Small intestine (tissue), 7 donors: ENCODE data around the gene SWAP70. TPM values are rescaled to one million over a fixed set of nuclear protein-coding genes. Genes with fewer than 3 reads are reported as not detected.
A peak's percentile ranks its signal among the peaks of the same experiment; 100 is the strongest.

ENCODE experiments used
- DNase-seq, 2 donors: peaks; one replicate each; pipeline versions ENCODE4 v3.0.0 to v3.0.0-alpha.2; 2013
- FAIRE-seq: peaks from 2 replicates; lab custom pipeline; 2012; peaks lifted over from hg19 to GRCh38; lab: Jason Lieb, UNC
- H3K27ac ChIP-seq, 3 donors: one replicate each; pipeline ENCODE4 v1.5.1; 2013; ENCODE audit warnings: low read length in 2 of 3, mild to moderate bottlenecking in 2 of 3, control low read depth in 1 of 3, inconsistent platforms in 1 of 3, low read depth in 1 of 3, moderate library complexity in 1 of 3
- H3K27me3 ChIP-seq, 3 donors: one replicate each; pipeline ENCODE4 v1.6.1; 2013; ENCODE audit warnings: low read length in 3 of 3, inconsistent platforms in 1 of 3; ENCODE audit not compliant: control insufficient read depth in 3 of 3, insufficient read depth in 3 of 3
- H3K36me3 ChIP-seq, 3 donors: one replicate each; pipeline ENCODE4 v1.6.1; 2013; ENCODE audit warnings: low read length in 3 of 3, inconsistent platforms in 1 of 3, low read depth in 1 of 3, mild to moderate bottlenecking in 1 of 3, moderate library complexity in 1 of 3; ENCODE audit not compliant: control insufficient read depth in 3 of 3, insufficient read depth in 2 of 3
- H3K4me1 ChIP-seq, 3 donors: one replicate each; pipeline ENCODE4 v1.6.1; 2013; ENCODE audit warnings: low read length in 2 of 3, inconsistent platforms in 1 of 3, low read depth in 1 of 3, mild to moderate bottlenecking in 1 of 3, moderate library complexity in 1 of 3; ENCODE audit not compliant: control insufficient read depth in 3 of 3, insufficient read depth in 2 of 3
- H3K4me3 ChIP-seq, 3 donors: one replicate each; pipeline ENCODE4 v1.5.1; 2013; ENCODE audit warnings: low read length in 3 of 3, control low read depth in 1 of 3, inconsistent platforms in 1 of 3, low read depth in 1 of 3, mild to moderate bottlenecking in 1 of 3, moderate library complexity in 1 of 3
- H3K9me3 ChIP-seq, 2 donors: one replicate each; pipeline ENCODE4 v1.6.1; 2013; ENCODE audit warnings: low read depth in 1 of 2, low read length in 1 of 2; ENCODE audit not compliant: control insufficient read depth in 2 of 2, insufficient read depth in 1 of 2
- WGBS, 3 donors: extraction: QIAGEN DNeasy Blood & Tissue Kit; methylation state at CpG; one replicate each; pipeline ENCODE4 v1.1.7; 2013; 5-methylcytosine and 5-hydroxymethylcytosine counted together
- polyA plus RNA-seq, 4 donors: library from polyadenylated mRNA; stranded (reverse) in 3 of 4; unstranded in 1 of 4; fragments of 200-250 nt in 3 of 4; fragments of 120-200 nt in 1 of 4; gene quantifications; one replicate each; pipeline versions ENCODE4 v1.2.1 to v1.2.3, GENCODE V29; 2013
- donor health status: healthy with polysubstance abuse.
- donor health status: control.
- donor health status: control.
- donor health status: Bipolar disorder and iron deficiency.
- donor health status: healthy.

The SWAP70 gene
- polyA plus RNA-seq, 4 donors = 12.2 to 20.0 (median 12.6) TPM

DNA sequence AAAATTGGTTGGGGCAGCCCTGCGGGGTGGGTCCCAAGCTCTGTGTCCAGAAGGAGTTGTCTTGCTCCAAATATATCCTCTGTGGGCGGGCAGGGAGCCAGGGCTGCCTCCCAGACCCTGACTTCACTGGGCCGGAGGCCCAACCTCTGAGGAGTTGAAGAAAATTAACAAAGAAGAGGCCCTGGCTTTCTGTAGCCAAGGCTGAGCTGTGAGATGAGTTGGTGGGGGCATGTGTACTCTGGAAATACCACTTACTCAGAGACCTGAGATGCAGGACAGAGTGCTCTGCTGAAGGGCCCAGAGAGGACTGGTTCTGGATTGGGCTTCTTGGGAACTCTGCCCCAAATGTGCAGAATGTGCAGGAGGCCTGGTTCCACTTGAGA is 96.3 kb downstream of the SWAP70 start:
- DNase-seq (peak in 1 of 2 donors; percentile 42), FAIRE-seq (no peak)
- H3K27ac ChIP-seq = peak overlapping the region in 2 of 3 donors; percentile 88 to 89
- no peaks in the 10 kb centered on the region for H3K9me3 ChIP-seq
- no peak overlapping the region for H3K4me3 ChIP-seq
- H3K4me1 ChIP-seq = peaks cover 0 to 29% (median 0%) of the 10 kb centered on the region in 3 donors
- 64 to 87% (median 72%) methylated on average over 3 of the region's 3 CpGs for WGBS, 3 donors
- H3K36me3 ChIP-seq = no peaks in the 10 kb centered on the region
- no peaks in the 10 kb centered on the region for H3K27me3 ChIP-seq

DNA sequence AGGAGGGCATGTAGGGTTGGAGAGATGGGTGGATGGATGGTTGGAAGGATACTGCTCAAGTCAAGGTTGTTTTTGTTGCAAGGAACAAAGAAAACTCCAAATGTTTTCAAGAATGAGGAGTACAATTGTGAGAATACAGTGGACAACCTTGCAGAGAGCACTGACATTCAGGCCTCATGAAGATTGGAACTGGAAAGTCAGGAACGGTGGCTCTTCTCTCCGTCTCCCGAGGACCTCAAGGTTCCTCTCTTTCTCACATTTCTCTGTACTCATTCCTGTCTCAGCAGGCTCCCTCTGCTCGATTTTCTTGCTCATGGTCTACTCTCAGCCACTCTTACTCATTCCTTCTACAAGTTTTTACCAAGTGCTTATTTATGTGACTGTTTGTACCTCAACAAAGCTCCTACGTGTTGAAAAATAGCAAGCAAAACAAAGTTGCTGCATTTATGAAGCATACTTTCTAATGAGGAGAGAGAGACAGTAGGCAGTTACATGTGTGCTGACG is 97.6 kb downstream of the SWAP70 start:
- peaks cover 0 to 31% (median 0%) of the 10 kb centered on the region in 3 donors for H3K4me1 ChIP-seq
- WGBS, 3 donors = 74 to 84% (median 83%) methylated on average over 6 of the region's 6 CpGs
- DNase-seq (no peak), FAIRE-seq (no peak)
- no peak overlapping the region for H3K27ac ChIP-seq
- H3K9me3 ChIP-seq = no peaks in the 10 kb centered on the region
- no peaks in the 10 kb centered on the region for H3K27me3 ChIP-seq
- no peak overlapping the region for H3K4me3 ChIP-seq
- H3K36me3 ChIP-seq = peaks cover 0 to under 1% (median 0%) of the 10 kb centered on the region in 3 donors

DNA sequence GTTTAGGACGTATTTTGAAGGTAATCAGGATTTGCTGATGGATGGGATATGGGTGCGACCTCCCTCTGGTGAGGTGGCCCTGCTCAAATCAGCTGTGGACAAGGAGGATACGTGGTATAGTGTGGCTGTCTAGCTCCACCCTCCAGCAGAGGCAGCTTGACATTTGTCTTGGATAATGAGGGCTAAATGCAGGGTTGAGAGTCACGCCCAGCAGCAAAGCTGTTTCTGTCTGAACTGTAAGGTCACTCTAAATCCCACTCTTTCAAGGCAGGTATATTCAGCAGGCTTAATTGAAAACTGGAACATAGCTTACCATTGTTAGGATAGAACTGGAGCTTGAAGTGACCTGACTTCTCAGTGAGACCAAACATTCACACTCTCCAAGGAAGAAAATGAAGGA is 98.7 kb downstream of the SWAP70 start:
- Histone ChIP-seq H3K36me3 (peaks cover 0 to 5% (median 0%) of the 10 kb centered on the region in 3 donors), H3K27ac (no peak overlapping the region), H3K9me3 (no peaks in the 10 kb centered on the region), H3K4me1 (peaks cover 0 to 31% (median 0%) of the 10 kb centered on the region in 3 donors), H3K4me3 (no peak overlapping the region), H3K27me3 (no peaks in the 10 kb centered on the region)
- DNase-seq = no peak
- no peak for FAIRE-seq
- WGBS, 3 donors = 82 to 92% (median 90%) methylated on average over 4 of the region's 4 CpGs

DNA sequence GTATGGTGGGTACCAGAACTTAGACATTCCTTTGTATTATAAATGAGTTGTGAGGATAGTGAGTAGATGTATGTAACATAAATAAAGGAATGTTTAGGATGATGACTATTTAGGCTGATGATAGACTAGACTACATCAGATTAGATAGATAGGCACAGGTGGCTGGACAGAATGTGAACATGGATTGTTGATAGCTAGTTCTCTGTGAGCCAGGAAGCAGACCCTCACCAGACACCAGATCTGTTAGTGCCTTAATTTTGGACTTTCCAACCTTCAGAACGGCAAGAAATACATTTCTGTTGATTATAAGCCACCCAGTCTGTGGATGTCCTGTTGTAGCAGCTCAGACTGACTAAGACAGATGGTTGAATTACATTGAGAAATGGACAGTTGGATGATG is 99.4 kb downstream of the SWAP70 start:
- Histone ChIP-seq H3K9me3 (no peaks in the 10 kb centered on the region), H3K27me3 (no peaks in the 10 kb centered on the region), H3K27ac (no peak overlapping the region), H3K36me3 (peaks cover 0 to 5% (median 0%) of the 10 kb centered on the region in 3 donors), H3K4me3 (no peak overlapping the region), H3K4me1 (peaks cover 0 to 27% (median 0%) of the 10 kb centered on the region in 3 donors)
- FAIRE-seq (no peak), DNase-seq (no peak)
- 88 to 89% (median 88%) methylated on average over 1 of the region's 1 CpG for WGBS, 3 donors

DNA sequence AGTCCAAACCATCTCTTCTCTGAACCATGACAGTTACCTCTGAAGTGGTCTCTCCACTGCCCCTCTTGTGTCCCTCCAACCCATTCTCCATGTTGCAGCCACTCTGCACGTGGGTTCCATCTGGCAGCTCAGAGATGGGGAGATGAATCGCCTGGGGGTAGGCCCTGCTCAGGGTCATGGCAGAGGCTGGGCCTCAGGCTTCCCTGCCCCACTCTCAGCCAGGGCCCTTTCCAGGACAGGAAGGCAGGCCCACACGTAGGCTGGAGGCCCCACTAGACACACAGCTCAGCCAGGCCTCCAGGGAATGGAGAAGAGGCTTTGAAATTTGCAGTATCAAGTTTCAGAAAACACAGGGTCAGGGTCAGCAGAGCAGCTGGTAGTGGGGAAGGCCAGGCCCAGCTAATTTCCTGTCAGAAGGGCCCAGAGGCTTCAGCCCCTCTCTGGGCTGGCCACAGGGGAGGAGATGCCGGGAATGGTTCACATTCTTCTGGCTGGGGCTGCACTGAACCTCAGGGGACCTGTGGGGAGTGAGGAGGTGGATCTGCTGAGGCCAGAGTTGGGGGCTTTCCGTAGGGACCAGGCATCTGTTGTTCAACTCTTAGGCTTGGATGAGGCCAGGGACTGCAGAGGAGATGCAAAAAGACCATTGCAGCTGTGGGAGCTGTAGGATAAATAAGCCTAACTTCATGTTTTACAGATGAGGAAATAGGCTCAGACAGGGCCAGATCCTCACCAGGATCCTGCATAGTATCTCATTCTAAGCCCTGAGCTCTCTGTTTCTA is 101.6 kb downstream of the SWAP70 start:
- Histone ChIP-seq H3K27me3 (no peaks in the 10 kb centered on the region), H3K4me1 (peaks cover 0 to 10% (median 0%) of the 10 kb centered on the region in 3 donors), H3K9me3 (no peaks in the 10 kb centered on the region), H3K27ac (peak overlapping the region in 2 of 3 donors; percentile 71 to 73), H3K36me3 (peaks cover 0 to 5% (median 0%) of the 10 kb centered on the region in 3 donors), H3K4me3 (no peak overlapping the region)
- 58 to 80% (median 70%) methylated on average over 5 of the region's 5 CpGs for WGBS, 3 donors
- FAIRE-seq = no peak
- DNase-seq = no peak

DNA sequence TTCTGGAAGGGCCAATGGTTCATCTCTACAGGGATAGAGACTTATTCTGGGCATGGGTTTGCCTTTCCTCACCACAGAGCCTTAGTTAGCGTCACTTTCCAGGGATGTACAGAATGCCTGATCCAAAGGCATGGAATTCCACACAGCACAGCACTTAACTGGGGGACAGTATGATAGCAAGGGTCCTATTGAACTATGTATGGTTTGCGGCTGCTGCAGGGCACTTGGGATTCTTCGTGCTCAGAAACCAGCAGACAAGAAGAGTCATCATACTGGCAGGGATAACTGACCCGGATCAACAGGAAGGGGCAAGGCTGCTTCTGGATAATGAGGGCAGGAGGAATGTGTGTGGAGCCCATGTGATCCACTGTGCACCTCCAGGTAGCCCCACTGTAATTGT is 105.7 kb downstream of the SWAP70 start:
- Histone ChIP-seq H3K36me3 (peaks cover 0 to 11% (median 0%) of the 10 kb centered on the region in 3 donors), H3K27me3 (no peaks in the 10 kb centered on the region), H3K4me3 (no peak overlapping the region), H3K9me3 (no peaks in the 10 kb centered on the region), H3K27ac (no peak overlapping the region), H3K4me1 (peaks cover 0 to 9% (median 0%) of the 10 kb centered on the region in 3 donors)
- DNase-seq = no peak
- WGBS, 3 donors = 82 to 95% (median 83%) methylated on average over 4 of the region's 4 CpGs
- FAIRE-seq = no peak

DNA sequence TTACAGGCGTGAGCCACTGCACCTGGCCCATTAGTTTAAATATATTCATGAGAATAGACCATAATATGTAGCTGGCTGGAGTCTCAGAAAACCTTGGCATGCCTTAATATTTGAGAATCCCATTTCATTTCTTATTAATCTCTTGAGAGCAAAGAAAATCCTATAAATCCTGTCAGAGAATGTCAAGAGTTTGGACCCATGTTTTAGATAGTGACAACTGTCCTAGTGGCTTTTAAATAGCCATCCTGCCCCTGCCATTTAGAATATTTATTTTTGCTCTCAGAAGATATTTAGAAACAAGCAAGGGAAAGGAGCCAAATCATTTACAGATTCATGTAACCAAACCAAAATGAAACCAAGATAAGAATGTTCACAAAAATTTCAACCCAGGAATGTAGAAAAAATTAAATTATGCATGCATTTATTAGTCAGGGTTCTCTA is 107.2 kb downstream of the SWAP70 start:
- Histone ChIP-seq H3K27me3 (no peaks in the 10 kb centered on the region), H3K27ac (no peak overlapping the region), H3K4me1 (no peaks in the 10 kb centered on the region), H3K36me3 (peaks cover 0 to 11% (median 0%) of the 10 kb centered on the region in 3 donors), H3K9me3 (no peaks in the 10 kb centered on the region), H3K4me3 (no peak overlapping the region)
- DNase-seq (no peak), FAIRE-seq (no peak)
- WGBS, 3 donors = 82 to 92% (median 91%) methylated on average over 1 of the region's 1 CpG

DNA sequence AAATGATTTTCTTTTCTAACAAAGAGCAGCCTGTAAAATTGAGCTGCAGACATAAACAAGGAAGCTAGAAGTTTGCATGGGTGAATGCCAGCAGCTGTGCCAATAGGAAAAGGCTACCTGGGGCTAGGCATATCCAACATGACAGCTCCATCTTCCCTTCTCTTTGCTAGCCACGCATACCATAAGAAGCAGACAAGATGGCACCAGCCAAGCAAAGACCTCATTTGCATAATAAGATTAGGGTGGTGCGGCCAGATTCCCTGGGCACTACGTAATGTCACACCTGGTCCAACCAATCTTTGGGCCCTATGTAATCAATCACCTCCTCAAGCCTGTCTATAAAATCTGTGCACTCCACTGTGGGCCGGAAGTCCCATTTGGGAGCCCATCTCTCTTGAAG is 108.3 kb downstream of the SWAP70 start:
- DNase-seq = no peak
- no peak overlapping the region for H3K4me3 ChIP-seq
- FAIRE-seq = no peak
- H3K36me3 ChIP-seq = peaks cover 0 to 6% (median 0%) of the 10 kb centered on the region in 3 donors
- no peaks in the 10 kb centered on the region for H3K9me3 ChIP-seq
- 98 to 100% (median 98%) methylated on average over 4 of the region's 4 CpGs for WGBS, 3 donors
- no peaks in the 10 kb centered on the region for H3K27me3 ChIP-seq
- H3K27ac ChIP-seq = no peak overlapping the region
- H3K4me1 ChIP-seq = no peaks in the 10 kb centered on the region
